CD14-positive monocyte (primary cell): ENCODE results near the gene APBA2. TPM values are rescaled to one million over a fixed set of nuclear protein-coding genes. Genes with fewer than 3 reads are reported as not detected.

Experiments
- DNase-seq, 3 donors: peaks; one replicate each; pipeline ENCODE4 v3.0.0-alpha.2; 2011 to 2022
- H2AFZ ChIP-seq: 2 replicates; pipeline ENCODE4 v1.6.0; 2012; ENCODE audit warnings: mild to moderate bottlenecking, low read depth, low read length, inconsistent platforms; ENCODE audit not compliant: insufficient read depth, poor library complexity, severe bottlenecking
- H3K27ac ChIP-seq, 2 donors: 1 replicate in 1 of 2; 2 replicates in 1 of 2; pipeline ENCODE4 v1.5.1; 2012 to 2013; ENCODE audit warnings: low read length in 2 of 2, control low read depth in 1 of 2, inconsistent platforms in 1 of 2, low read depth in 1 of 2, mild to moderate bottlenecking in 1 of 2
- H3K27me3 ChIP-seq, 2 donors: one replicate each; pipeline versions ENCODE4 v1.6.0 to v1.6.1; 2011 to 2013; ENCODE audit warnings: low read length in 2 of 2; ENCODE audit not compliant: control insufficient read depth in 2 of 2, insufficient read depth in 2 of 2
- H3K36me3 ChIP-seq, 2 donors: replicated peaks in 1 of 2; 1 replicate in 1 of 2; 2 replicates in 1 of 2; pipeline versions ENCODE4 v1.5.1 to v1.6.1; 2012 to 2013; ENCODE audit warnings: low read length in 2 of 2, control low read depth in 1 of 2, inconsistent platforms in 1 of 2, mild to moderate bottlenecking in 1 of 2; ENCODE audit not compliant: insufficient read depth in 2 of 2, control insufficient read depth in 1 of 2
- H3K4me1 ChIP-seq, 2 donors: 1 replicate in 1 of 2; 2 replicates in 1 of 2; pipeline versions ENCODE4 v1.5.1 to v1.6.1; 2012 to 2013; ENCODE audit warnings: low read length in 2 of 2, control low read depth in 1 of 2, inconsistent platforms in 1 of 2, mild to moderate bottlenecking in 1 of 2, moderate library complexity in 1 of 2; ENCODE audit not compliant: insufficient read depth in 2 of 2, control insufficient read depth in 1 of 2
- H3K4me2 ChIP-seq: replicated peaks from 2 replicates; pipeline ENCODE3; 2012; ENCODE audit warnings: low read length, moderate library complexity, mild to moderate bottlenecking; ENCODE audit not compliant: poor library complexity, severe bottlenecking; ENCODE audit errors: extremely low read depth
- H3K4me3 ChIP-seq, 3 experiments: fragments of 200-600 bp in 1 of 3; sonication (generic) in 1 of 3; replicated peaks in 1 of 3; 1 replicate in 2 of 3; 2 replicates in 1 of 3; pipeline ENCODE4 v1.5.1; 2011 to 2013; ENCODE audit warnings: low read length in 3 of 3, mild to moderate bottlenecking in 3 of 3, control low read depth in 2 of 3, low read depth in 2 of 3, inconsistent platforms in 1 of 3, moderate library complexity in 1 of 3
- H3K79me2 ChIP-seq: 2 replicates; pipeline ENCODE4 v1.6.0; 2012; ENCODE audit warnings: mild to moderate bottlenecking, control low read depth, inconsistent platforms, low read length, moderate library complexity; ENCODE audit not compliant: insufficient read depth
- H3K9ac ChIP-seq: 2 replicates; pipeline ENCODE4 v1.6.0; 2017; ENCODE audit warnings: low read length, mild to moderate bottlenecking; ENCODE audit not compliant: insufficient read depth, poor library complexity, severe bottlenecking
- H3K9me3 ChIP-seq, 2 donors: replicated peaks in 1 of 2; 1 replicate in 1 of 2; 2 replicates in 1 of 2; pipeline versions ENCODE4 v1.5.1 to v1.6.1; 2012 to 2013; ENCODE audit warnings: low read length in 2 of 2, control low read depth in 1 of 2; ENCODE audit not compliant: control insufficient read depth in 1 of 2, insufficient read depth in 1 of 2
- H4K20me1 ChIP-seq: 2 replicates; pipeline ENCODE4 v1.6.0; 2012; ENCODE audit warnings: mild to moderate bottlenecking, low read length, control low read depth, moderate library complexity; ENCODE audit not compliant: insufficient read depth
- H3K27ac Mint-ChIP-seq, 7 donors: one replicate each; pipeline ENCODE4 v1.8.0; 2020; ENCODE audit warnings: mild to moderate bottlenecking in 7 of 7, mixed read lengths in 7 of 7, moderate library complexity in 6 of 7, inconsistent platforms in 2 of 7
- H3K27me3 Mint-ChIP-seq, 3 donors: one replicate each; pipeline ENCODE4 v1.8.0; 2021 to 2022; ENCODE audit warnings: low read depth in 3 of 3, mild to moderate bottlenecking in 3 of 3, mixed read lengths in 3 of 3, moderate library complexity in 3 of 3, inconsistent platforms in 1 of 3
- H3K36me3 Mint-ChIP-seq, 2 donors: one replicate each; pipeline ENCODE4 v1.8.0; 2020; ENCODE audit warnings: mixed read lengths in 2 of 2, inconsistent platforms in 1 of 2, mild to moderate bottlenecking in 1 of 2
- H3K4me1 Mint-ChIP-seq: one replicate; pipeline ENCODE4 v1.8.0; 2020; ENCODE audit warnings: mild to moderate bottlenecking, mixed read lengths
- H3K4me3 Mint-ChIP-seq, 2 donors: one replicate each; pipeline ENCODE4 v1.8.0; 2020; ENCODE audit warnings: mild to moderate bottlenecking in 2 of 2, mixed read lengths in 2 of 2, moderate library complexity in 1 of 2
- H3K9me3 Mint-ChIP-seq, 7 donors: one replicate each; pipeline ENCODE4 v1.8.0; 2020 to 2022; ENCODE audit warnings: mixed read lengths in 7 of 7, mild to moderate bottlenecking in 6 of 7, moderate library complexity in 6 of 7, inconsistent platforms in 2 of 7
- WGBS: methylation state at CpG from one replicate; pipeline ENCODE4 v1.1.5; 2013; ENCODE audit warnings: missing lambda C conversion rate; ENCODE audit not compliant: insufficient coverage; 5-methylcytosine and 5-hydroxymethylcytosine counted together
- intact Hi-C, 2 donors: fragments of 100-400 bp; cut with micrococcal nuclease; formaldehyde crosslinking; loops; one replicate each; pipeline versions ENCODE4 v1.15.0 to v1.15.1; 2023
- polyA plus RNA-seq, 3 donors: library from polyadenylated mRNA; depleted of rRNA in 1 of 3; unstranded in 2 of 3; stranded (reverse) in 1 of 3; fragments of 300-500 nt in 2 of 3; fragments of >200 nt in 1 of 3; fragmentation: Illumina TruSeq in 2 of 3; gene quantifications; 1 replicate in 2 of 3; 2 replicates in 1 of 3; pipeline ENCODE4 v1.2.3, GENCODE V29; 2012 to 2021
- TF ChIP-seq, protein P1 (sequence below): fragments of 200-600 bp; IDR thresholded peaks from one replicate; pipeline ENCODE4 v1.8.0; 2022; ENCODE audit warnings: antibody characterized with exemption, mild to moderate bottlenecking

The APBA2 gene
- polyA plus RNA-seq, 3 donors: 0.30 TPM; not detected in 2

DNA sequence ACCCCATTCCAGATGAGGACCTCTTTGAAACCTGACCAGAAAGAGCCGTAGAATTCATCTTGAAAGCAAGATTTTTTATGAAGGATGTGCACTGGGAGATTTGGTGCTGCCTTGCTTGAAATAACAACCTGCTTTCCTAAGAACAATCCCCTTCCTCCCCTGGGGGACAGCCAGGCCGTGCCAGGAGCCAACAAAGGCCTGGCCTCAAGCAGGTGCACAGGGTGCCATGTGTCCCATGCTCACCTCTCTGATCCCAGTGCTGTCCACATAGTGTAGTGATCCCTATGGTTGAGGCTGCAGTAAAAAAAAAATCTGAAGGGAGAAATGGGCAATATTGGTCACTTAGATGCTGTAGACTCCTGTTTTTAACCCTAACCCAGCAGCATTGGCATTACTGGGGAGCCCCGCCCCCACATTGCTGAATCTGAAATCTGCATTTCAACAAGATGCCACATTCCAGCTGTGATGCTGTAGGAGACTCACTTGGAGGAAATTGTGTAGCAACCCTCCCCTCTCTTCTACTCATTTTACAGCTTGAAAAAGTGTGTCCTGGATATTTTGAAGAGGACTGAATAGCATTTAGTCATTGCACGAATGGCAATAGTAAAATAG, 171.2 kb downstream of the APBA2 start:
- TF ChIP-seq, protein P1, sequence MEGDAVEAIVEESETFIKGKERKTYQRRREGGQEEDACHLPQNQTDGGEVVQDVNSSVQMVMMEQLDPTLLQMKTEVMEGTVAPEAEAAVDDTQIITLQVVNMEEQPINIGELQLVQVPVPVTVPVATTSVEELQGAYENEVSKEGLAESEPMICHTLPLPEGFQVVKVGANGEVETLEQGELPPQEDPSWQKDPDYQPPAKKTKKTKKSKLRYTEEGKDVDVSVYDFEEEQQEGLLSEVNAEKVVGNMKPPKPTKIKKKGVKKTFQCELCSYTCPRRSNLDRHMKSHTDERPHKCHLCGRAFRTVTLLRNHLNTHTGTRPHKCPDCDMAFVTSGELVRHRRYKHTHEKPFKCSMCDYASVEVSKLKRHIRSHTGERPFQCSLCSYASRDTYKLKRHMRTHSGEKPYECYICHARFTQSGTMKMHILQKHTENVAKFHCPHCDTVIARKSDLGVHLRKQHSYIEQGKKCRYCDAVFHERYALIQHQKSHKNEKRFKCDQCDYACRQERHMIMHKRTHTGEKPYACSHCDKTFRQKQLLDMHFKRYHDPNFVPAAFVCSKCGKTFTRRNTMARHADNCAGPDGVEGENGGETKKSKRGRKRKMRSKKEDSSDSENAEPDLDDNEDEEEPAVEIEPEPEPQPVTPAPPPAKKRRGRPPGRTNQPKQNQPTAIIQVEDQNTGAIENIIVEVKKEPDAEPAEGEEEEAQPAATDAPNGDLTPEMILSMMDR: no peak
- H3K4me3 Mint-ChIP-seq: no peak overlapping the region
- H3K4me3 ChIP-seq: no peak overlapping the region
- no peaks in the 10 kb centered on the region for H3K4me1 Mint-ChIP-seq
- H3K9ac ChIP-seq: no peak overlapping the region
- peaks cover 5 to 15% (median 12%) of the 10 kb centered on the region in 7 donors for H3K9me3 Mint-ChIP-seq
- H3K27ac ChIP-seq: no peak overlapping the region
- no peaks in the 10 kb centered on the region for H3K4me1 ChIP-seq
- H4K20me1 ChIP-seq: no peaks in the 10 kb centered on the region
- H3K36me3 Mint-ChIP-seq: no peaks in the 10 kb centered on the region
- WGBS: no CpG with 5 or more reads among the region's 4 CpGs
- no peak for DNase-seq
- no peaks in the 10 kb centered on the region for H3K79me2 ChIP-seq
- no peak overlapping the region for H2AFZ ChIP-seq
- H3K36me3 ChIP-seq: no peaks in the 10 kb centered on the region
- intact Hi-C loops: no loop called here
- H3K27me3 Mint-ChIP-seq: peaks cover 4 to 6% (median 5%) of the 10 kb centered on the region in 3 donors
- peaks cover 0 to 18% of the 10 kb centered on the region in 2 donors for H3K9me3 ChIP-seq
- no peak overlapping the region for H3K27ac Mint-ChIP-seq
- H3K27me3 ChIP-seq: no peaks in the 10 kb centered on the region
- no peak overlapping the region for H3K4me2 ChIP-seq

DNA sequence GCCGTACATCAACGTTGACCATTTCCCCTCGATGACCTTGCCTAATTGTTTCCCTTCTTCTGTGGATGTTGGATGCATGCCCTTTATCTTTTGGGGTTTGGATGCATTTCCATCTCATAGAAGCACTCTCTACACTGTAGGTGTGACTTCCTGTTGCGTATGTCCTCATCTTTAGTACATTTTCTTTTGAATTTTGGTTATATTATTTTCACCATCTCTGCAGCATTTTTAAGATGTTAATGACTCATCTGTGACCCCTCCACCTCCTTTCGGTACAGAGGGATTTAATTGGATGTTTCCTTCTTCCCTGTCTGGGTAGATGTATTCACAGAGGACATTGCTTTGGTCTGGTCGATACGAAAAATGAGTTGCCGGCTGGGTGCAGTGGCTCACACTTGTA, 172.1 kb downstream of the APBA2 start:
- H2AFZ ChIP-seq: no peak overlapping the region
- Mint-ChIP-seq H3K4me3 (no peak overlapping the region), H3K36me3 (no peaks in the 10 kb centered on the region), H3K4me1 (no peaks in the 10 kb centered on the region), H3K27me3 (peaks cover 4 to 6% (median 5%) of the 10 kb centered on the region in 3 donors), H3K9me3 (peaks cover 2 to 14% (median 9%) of the 10 kb centered on the region in 7 donors), H3K27ac (no peak overlapping the region)
- no peaks in the 10 kb centered on the region for H3K4me1 ChIP-seq
- 89% methylated on average over 4 of the region's 8 CpGs for WGBS
- no peak overlapping the region for H3K4me2 ChIP-seq
- no peaks in the 10 kb centered on the region for H3K36me3 ChIP-seq
- H3K79me2 ChIP-seq: no peaks in the 10 kb centered on the region
- intact Hi-C loops: no loop called here
- peaks cover 0 to 18% of the 10 kb centered on the region in 2 donors for H3K9me3 ChIP-seq
- H3K27ac ChIP-seq: no peak overlapping the region
- no peaks in the 10 kb centered on the region for H4K20me1 ChIP-seq
- no peak for DNase-seq
- H3K9ac ChIP-seq: no peak overlapping the region
- TF ChIP-seq, protein P1: no peak
- H3K27me3 ChIP-seq: no peaks in the 10 kb centered on the region
- no peak overlapping the region for H3K4me3 ChIP-seq
